HepG2 (cell line): ENCODE results near the gene UGT2A3. TPM values are rescaled to one million over a fixed set of nuclear protein-coding genes. Genes with fewer than 3 reads are reported as not detected.

ENCODE experiments used
- ASH2L ChIP-seq: fragments of 300-600, 200-600 bp; sonication (generic); IDR thresholded peaks from 2 replicates; pipeline ENCODE4 v1.7.0; 2017; ENCODE audit warnings: low read depth, mild to moderate bottlenecking, moderate library complexity, mixed read lengths, low read length; ENCODE audit not compliant: insufficient read length
- GATAD1 ChIP-seq: IDR thresholded peaks from 2 replicates; pipeline ENCODE4 v1.6.1; 2016; ENCODE audit warnings: missing genetic modification reagents, missing compliant biosample characterization
- JUND ChIP-seq: sonication (generic); formaldehyde crosslinking; IDR thresholded peaks from 2 replicates; pipeline ENCODE4 v1.8.0; 2022; ENCODE audit warnings: mild to moderate bottlenecking, missing genetic modification reagents
- KDM6A ChIP-seq: IDR thresholded peaks from 2 replicates; pipeline ENCODE4 v1.6.1; 2016; ENCODE audit warnings: low read depth
- KIAA2018 ChIP-seq: sonication (generic); formaldehyde crosslinking; IDR thresholded peaks from 2 replicates; pipeline ENCODE4 v1.5.0; 2020; ENCODE audit warnings: mild to moderate bottlenecking, missing genetic modification reagents, borderline replicate concordance
- MYNN ChIP-seq: sonication (generic); formaldehyde crosslinking; IDR thresholded peaks from 2 replicates; pipeline ENCODE4 v1.4.0; 2020; ENCODE audit warnings: mild to moderate bottlenecking, low read depth, missing genetic modification reagents
- NCOR1 ChIP-seq: fragments of 200-600 bp; sonication (generic); IDR thresholded peaks from 2 replicates; pipeline ENCODE4 v1.7.0; 2017; ENCODE audit warnings: antibody characterized with exemption, low read length, borderline replicate concordance
- SKIL ChIP-seq: sonication (generic); formaldehyde crosslinking; IDR thresholded peaks from 2 replicates; pipeline ENCODE4 v1.8.0; 2022; ENCODE audit warnings: missing genetic modification reagents, mild to moderate bottlenecking, moderate library complexity, borderline replicate concordance
- SOX6 ChIP-seq, 2 experiments: fragments of 450-650 bp in 1 of 2; sonication (generic) in 1 of 2; formaldehyde crosslinking in 1 of 2; IDR thresholded peaks; 2 replicates each; pipeline versions ENCODE4 v1.4.0 to v1.6.1; 2017 to 2020; ENCODE audit warnings: antibody characterized with exemption in 1 of 2, mild to moderate bottlenecking in 1 of 2, missing genetic modification reagents in 1 of 2
- ZFP36L1 ChIP-seq: sonication (generic); formaldehyde crosslinking; IDR thresholded peaks from 2 replicates; pipeline ENCODE4 v1.8.0; 2022; ENCODE audit warnings: mild to moderate bottlenecking, missing genetic modification reagents, moderate library complexity
- ZFP90 ChIP-seq: sonication (generic); formaldehyde crosslinking; IDR thresholded peaks from 2 replicates; pipeline ENCODE4 v1.8.0; 2022; ENCODE audit warnings: missing genetic modification reagents, mild to moderate bottlenecking, inconsistent platforms, borderline replicate concordance
- ZNF263 ChIP-seq: sonication (generic); formaldehyde crosslinking; IDR thresholded peaks from 2 replicates; pipeline ENCODE4 v1.4.0; 2020; ENCODE audit warnings: missing genetic modification reagents
- ZSCAN30 ChIP-seq: sonication (generic); formaldehyde crosslinking; IDR thresholded peaks from 2 replicates; pipeline ENCODE4 v1.5.0; 2020; ENCODE audit warnings: mild to moderate bottlenecking, missing genetic modification reagents
- ZXDC ChIP-seq: sonication (generic); formaldehyde crosslinking; IDR thresholded peaks from 2 replicates; pipeline ENCODE4 v1.5.0; 2020; ENCODE audit warnings: mild to moderate bottlenecking, missing genetic modification reagents
- polyA plus RNA-seq, 8 experiments: library from polyadenylated mRNA; depleted of rRNA in 3 of 8; stranded (reverse) in 7 of 8; unstranded in 1 of 8; fragments of >200 nt; fragmentation: Illumina TruSeq in 4 of 8; extraction: Trizol in 4 of 8; gene quantifications; 2 replicates each; pipeline versions ENCODE4 v1.2.1 to v1.2.3, GENCODE V29; 2011 to 2016; ENCODE audit warnings: low read depth in 4 of 8, missing spikeins in 1 of 8, mixed read lengths in 1 of 8; ENCODE audit not compliant: insufficient read depth in 1 of 8
- total RNA-seq, 5 experiments: library from RNA; depleted of rRNA; stranded (reverse); fragments of >200 nt; fragmentation: Illumina TruSeq; extraction: Trizol; gene quantifications; 2 replicates each; pipeline ENCODE4 v1.2.3, GENCODE V29; 2016; ENCODE audit warnings: low read depth in 1 of 5
- TF ChIP-seq, protein P1 (sequence below): IDR thresholded peaks from 2 replicates; pipeline ENCODE4 v1.6.1; 2016; ENCODE audit warnings: missing genetic modification reagents, missing compliant biosample characterization

Gene UGT2A3
- total and polyA plus RNA-seq, 2 of the 13 experiments (the other 11 are each of a cell fraction or from before 2014, with no cell fraction given) = 61.3 to 97.2 TPM

- no peak for TF ChIP-seq JUND
- TF ChIP-seq ZNF263 (CRISPR knock-in tag) = no peak
- TF ChIP-seq SKIL (CRISPR knock-in tag) = no peak
- no peak for TF ChIP-seq ZFP36L1
- no peak for TF ChIP-seq KDM6A (CRISPR knock-in tag)
- TF ChIP-seq GATAD1 (CRISPR knock-in tag) = no peak
- TF ChIP-seq, protein P1, sequence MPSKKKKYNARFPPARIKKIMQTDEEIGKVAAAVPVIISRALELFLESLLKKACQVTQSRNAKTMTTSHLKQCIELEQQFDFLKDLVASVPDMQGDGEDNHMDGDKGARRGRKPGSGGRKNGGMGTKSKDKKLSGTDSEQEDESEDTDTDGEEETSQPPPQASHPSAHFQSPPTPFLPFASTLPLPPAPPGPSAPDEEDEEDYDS (CRISPR knock-in tag) = no peak
- TF ChIP-seq ASH2L = peak; percentile 31
- no peak for TF ChIP-seq KIAA2018 (CRISPR knock-in tag)
- TF ChIP-seq ZSCAN30 (CRISPR knock-in tag) = no peak
- no peak for TF ChIP-seq SOX6 (IDR thresholded peaks at IDR 0.05)
- TF ChIP-seq SOX6 (CRISPR knock-in tag; IDR thresholded peaks at IDR 0.05) = peak; percentile 74; the same call in 1 of the 2 replicates
- TF ChIP-seq ZFP90 (CRISPR knock-in tag) = no peak
- TF ChIP-seq MYNN (CRISPR knock-in tag) = no peak
- TF ChIP-seq NCOR1 = peak; percentile 77; the same call in 1 of the 2 replicates
- TF ChIP-seq ZXDC (CRISPR knock-in tag) = no peak
These were observed 3.4 kb downstream of the UGT2A3 start (continued) for GRCh38 chr4:68948044-68948743.
